GM12878 (cell line): Measurements from ENCODE around the gene MEGF6. TPM values are rescaled to one million over a fixed set of nuclear protein-coding genes. Genes with fewer than 3 reads are reported as not detected.

Source experiments
- ATAC-seq: fragments of 200-7000 bp; cut with Tn5 transposase; 3 replicates; pipeline ENCODE4 v1.9.1; 2020; ENCODE audit warnings: mild to moderate bottlenecking, moderate library complexity
- BruUV-seq: library from RNA; stranded (reverse); fragments of 400-500 nt; replicated peaks from 2 replicates; lab custom pipeline; 2021; lab: Mats Ljungman, UMichigan
- CTCF ChIA-PET: fragments of 300-600 bp; sonication (Branson Sonifier 250); formaldehyde crosslinking; extraction: SDS; loops from one replicate; lab custom pipeline; 2021; ENCODE audit warnings: inconsistent platforms; lab: Yijun Ruan, JAX
- POLR2A ChIA-PET: fragments of 350-600 bp; formaldehyde crosslinking; extraction: SDS; loops from one replicate; lab custom pipeline; 2021; ENCODE audit warnings: inconsistent platforms; lab: Charles Lee
- RAD21 ChIA-PET: fragments of 300-600 bp; sonication (Branson Sonifier 250); formaldehyde crosslinking; loops from one replicate; lab custom pipeline; 2023; ENCODE audit warnings: antibody characterized with exemption; ENCODE audit not compliant: unreplicated experiment; lab: Charles Lee
- SMC1A ChIA-PET: fragments of 300-600 bp; sonication (Branson Sonifier 250); formaldehyde crosslinking; loops from one replicate; lab custom pipeline; 2023; ENCODE audit not compliant: unreplicated experiment, uncharacterized antibody; lab: Charles Lee
- DNase-seq: peaks from one replicate; pipeline ENCODE4 v3.0.0-alpha.2; 2011; ENCODE audit warnings: low read depth, low spot score
- FAIRE-seq: peaks from 3 replicates; lab custom pipeline; 2011; peaks lifted over from hg19 to GRCh38; lab: Jason Lieb, UNC
- H2AFZ ChIP-seq: 2 replicates; pipeline ENCODE4 v1.6.0; 2011; ENCODE audit warnings: low read depth, low read length, control low read depth; ENCODE audit not compliant: control insufficient read depth
- H3K27ac ChIP-seq: 2 replicates; pipeline ENCODE4 v1.5.1; 2011; ENCODE audit warnings: control low read depth; ENCODE audit not compliant: control insufficient read depth, insufficient read depth
- H3K27me3 ChIP-seq, 2 experiments: replicated peaks in 1 of 2; 2 replicates each; pipeline versions ENCODE4 v1.6.0 to v1.6.1; 2011; ENCODE audit warnings: low read length in 1 of 2; ENCODE audit not compliant: control insufficient read depth in 2 of 2, insufficient read depth in 2 of 2
- H3K36me3 ChIP-seq, 2 experiments: 2 replicates each; pipeline ENCODE4 v1.5.1; 2011; ENCODE audit warnings: low read length in 1 of 2; ENCODE audit not compliant: control insufficient read depth in 2 of 2, insufficient read depth in 2 of 2
- H3K4me1 ChIP-seq: 2 replicates; pipeline ENCODE4 v1.6.1; 2011; ENCODE audit warnings: mild to moderate bottlenecking, low read length, moderate library complexity, mixed read lengths; ENCODE audit not compliant: control insufficient read depth, insufficient read depth
- H3K4me2 ChIP-seq: 2 replicates; pipeline ENCODE4 v1.6.0; 2011; ENCODE audit warnings: control low read depth; ENCODE audit not compliant: control insufficient read depth, insufficient read depth
- H3K4me3 ChIP-seq: fragments of 200-600 bp; sonication (generic); 2 replicates; pipeline ENCODE4 v1.5.1; 2016
- H3K79me2 ChIP-seq: 2 replicates; pipeline ENCODE4 v1.6.0; 2011; ENCODE audit warnings: low read length; ENCODE audit not compliant: control insufficient read depth, insufficient read depth
- H3K9ac ChIP-seq: 2 replicates; pipeline ENCODE4 v1.8.0; 2011; ENCODE audit warnings: low read length, control low read depth, mixed read lengths; ENCODE audit not compliant: control insufficient read depth, insufficient read depth
- H3K9me3 ChIP-seq: replicated peaks from 3 replicates; pipeline ENCODE4 v1.5.1; 2011; ENCODE audit warnings: mild to moderate bottlenecking, low read length; ENCODE audit not compliant: control insufficient read depth, insufficient read depth
- H4K20me1 ChIP-seq: 2 replicates; pipeline ENCODE4 v1.6.0; 2011; ENCODE audit not compliant: control insufficient read depth, insufficient read depth
- CBX5 ChIP-seq: sonication (generic); IDR thresholded peaks from 2 replicates; pipeline ENCODE4 v1.6.1; 2016; ENCODE audit warnings: low read depth, moderate library complexity, mild to moderate bottlenecking, inconsistent platforms
- CEBPB ChIP-seq, 2 experiments: fragments of 150-350 bp in 1 of 2; IDR thresholded peaks; 2 replicates each; pipeline ENCODE4 v1.6.1; 2012 to 2014; ENCODE audit warnings: low read depth in 2 of 2, low read length in 2 of 2, borderline replicate concordance in 1 of 2, inconsistent platforms in 1 of 2
- HDGF ChIP-seq: fragments of 450-650 bp; IDR thresholded peaks from 2 replicates; pipeline ENCODE4 v1.6.1; 2016; ENCODE audit warnings: antibody characterized with exemption
- NFXL1 ChIP-seq: fragments of 450-650 bp; IDR thresholded peaks from 2 replicates; pipeline ENCODE4 v1.6.1; 2017; ENCODE audit warnings: antibody characterized with exemption, mild to moderate bottlenecking, borderline replicate concordance
- NR2F1 ChIP-seq: fragments of 450-650 bp; conservative IDR thresholded peaks from 2 replicates; pipeline ENCODE4 v1.6.1; 2017; ENCODE audit warnings: mild to moderate bottlenecking
- RELA ChIP-seq: fragments of 450-650 bp; IDR thresholded peaks from 2 replicates; pipeline ENCODE4 v1.8.0; 2014; ENCODE audit warnings: borderline replicate concordance; ENCODE audit not compliant: partially characterized antibody
- SPI1 ChIP-seq: IDR thresholded peaks from 2 replicates; pipeline ENCODE4 v1.6.1; 2011; ENCODE audit warnings: low read depth, mild to moderate bottlenecking, low read length, moderate library complexity, borderline replicate concordance; ENCODE audit not compliant: insufficient read depth
- SUPT20H ChIP-seq: IDR thresholded peaks from 2 replicates; pipeline ENCODE4 v1.6.1; 2011; ENCODE audit warnings: low read depth, mild to moderate bottlenecking, low read length, moderate library complexity, borderline replicate concordance; ENCODE audit not compliant: control insufficient read depth
- TBL1XR1 ChIP-seq: IDR thresholded peaks from 2 replicates; pipeline ENCODE4 v1.6.1; 2012; ENCODE audit warnings: low read depth, low read length, improper control_type of control experiment
- ZBTB11 ChIP-seq: fragments of 450-650 bp; formaldehyde crosslinking; IDR thresholded peaks from 2 replicates; pipeline ENCODE4 v1.5.0; 2022; ENCODE audit warnings: mild to moderate bottlenecking, missing genetic modification characterization
- ZSCAN29 ChIP-seq: fragments of 450-650 bp; IDR thresholded peaks from 2 replicates; pipeline ENCODE4 v1.6.1; 2017; ENCODE audit warnings: mild to moderate bottlenecking, moderate library complexity
- WGBS: methylation state at CpG from one replicate; pipeline ENCODE4 v1.1.6; 2016; ENCODE audit warnings: low lambda C conversion rate; ENCODE audit not compliant: insufficient replicate concordance, insufficient coverage; ENCODE audit errors: missing lambda C conversion rate; 5-methylcytosine and 5-hydroxymethylcytosine counted together
- in situ Hi-C: fragments of 300-500 bp; cut with MboI; formaldehyde crosslinking; loops from 9 replicates; pipeline ENCODE4 v1.14.3; 2018; ENCODE audit warnings: mixed read lengths
- intact Hi-C: fragments of 100-400 bp; cut with micrococcal nuclease; formaldehyde crosslinking; loops from one replicate; pipeline ENCODE4 v1.14.2; 2022; ENCODE audit not compliant: unreplicated experiment
- polyA plus RNA-seq, 11 experiments: library from polyadenylated mRNA; depleted of rRNA in 4 of 11; unstranded in 6 of 11; stranded (reverse) in 5 of 11; fragments of >200 nt; fragmentation: Nextera tagmentation in 4 of 11; fragmentation: Illumina TruSeq in 1 of 11; extraction: Ambion mirVana in 4 of 11; extraction: Trizol in 1 of 11; gene quantifications; 1 replicate in 1 of 11; 2 replicates in 10 of 11; pipeline versions ENCODE4 v1.2.1 to v1.2.3, GENCODE V29; 2011 to 2016; ENCODE audit warnings: inconsistent platforms in 2 of 11, missing spikeins in 2 of 11, low read depth in 1 of 11
- total RNA-seq, 4 experiments: library from RNA; depleted of rRNA in 3 of 4; stranded (reverse); fragments of >200 nt in 3 of 4; fragmentation: Illumina TruSeq in 1 of 4; extraction: Trizol in 1 of 4; gene quantifications; 2 replicates each; pipeline versions ENCODE4 v1.2.1 to v1.2.3, GENCODE V29; 2013 to 2021
- TF ChIP-seq, protein P1 (sequence below): IDR thresholded peaks from 2 replicates; pipeline ENCODE4 v1.6.1; 2011; ENCODE audit warnings: mild to moderate bottlenecking, low read depth, low read length, moderate library complexity; ENCODE audit not compliant: insufficient replicate concordance
- TF ChIP-seq, protein P2 (sequence below): fragments of 450-650 bp; IDR thresholded peaks from 2 replicates; pipeline ENCODE4 v1.6.1; 2017; ENCODE audit warnings: low read depth, mild to moderate bottlenecking, moderate library complexity

Gene MEGF6
- total and polyA plus RNA-seq, 10 of the 15 experiments (the other 5 are each of a cell fraction or from before 2014, with no cell fraction given): 0.03 to 0.41 TPM; not detected in 8

GRCh38 chr1:3645666-3646355 is 34.5 kb upstream of the MEGF6 start:
- DNase-seq (no peak), ATAC-seq (no peak), FAIRE-seq (no peak)
- POLR2A ChIA-PET: interaction anchor here (0.6 kb wide), 1 partner anchor 104 kb away, joined by 4 read pairs; no protein-coding TSS in a partner anchor
- Histone ChIP-seq H3K27ac (no peak overlapping the region), H3K27me3 (no peaks in the 10 kb centered on the region), H3K79me2 (peaks cover 17% of the 10 kb centered on the region), H3K4me3 (no peak overlapping the region), H2AFZ (no peak overlapping the region), H3K4me1 (peaks cover 8% of the 10 kb centered on the region), H3K9ac (no peak overlapping the region), H3K36me3 (peaks cover 1 to 20% of the 10 kb centered on the region in 2 experiments), H3K4me2 (no peak overlapping the region), H3K9me3 (no peaks in the 10 kb centered on the region), H4K20me1 (no peaks in the 10 kb centered on the region)
- intact Hi-C loops (no loop called here), in situ Hi-C loops (no loop called here)
- SMC1A ChIA-PET: no interaction called here
- no TSS peak for BruUV-seq
- RAD21 ChIA-PET: no interaction called here
- CTCF ChIA-PET: interaction anchor here (3.6 kb wide), 1 partner anchor 78 kb away, joined by 14 read pairs; no protein-coding TSS in a partner anchor
- TF ChIP-seq RELA (no peak), HDGF (no peak), CBX5 (no peak), ZSCAN29 (no peak), TBL1XR1 (no peak), ZBTB11 (no peak), SPI1 (no peak), NR2F1 (no peak), NFXL1 (no peak), SUPT20H (no peak), CEBPB (IDR thresholded peaks at IDR 0.05; ENCODE audit: borderline replicate concordance in 1 of 2, low read depth in 2 of 2, low read length in 2 of 2) (no peak)
- TF ChIP-seq, protein P1, sequence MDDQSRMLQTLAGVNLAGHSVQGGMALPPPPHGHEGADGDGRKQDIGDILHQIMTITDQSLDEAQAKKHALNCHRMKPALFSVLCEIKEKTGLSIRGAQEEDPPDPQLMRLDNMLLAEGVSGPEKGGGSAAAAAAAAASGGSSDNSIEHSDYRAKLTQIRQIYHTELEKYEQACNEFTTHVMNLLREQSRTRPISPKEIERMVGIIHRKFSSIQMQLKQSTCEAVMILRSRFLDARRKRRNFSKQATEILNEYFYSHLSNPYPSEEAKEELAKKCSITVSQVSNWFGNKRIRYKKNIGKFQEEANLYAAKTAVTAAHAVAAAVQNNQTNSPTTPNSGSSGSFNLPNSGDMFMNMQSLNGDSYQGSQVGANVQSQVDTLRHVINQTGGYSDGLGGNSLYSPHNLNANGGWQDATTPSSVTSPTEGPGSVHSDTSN: no peak
- TF ChIP-seq, protein P2, sequence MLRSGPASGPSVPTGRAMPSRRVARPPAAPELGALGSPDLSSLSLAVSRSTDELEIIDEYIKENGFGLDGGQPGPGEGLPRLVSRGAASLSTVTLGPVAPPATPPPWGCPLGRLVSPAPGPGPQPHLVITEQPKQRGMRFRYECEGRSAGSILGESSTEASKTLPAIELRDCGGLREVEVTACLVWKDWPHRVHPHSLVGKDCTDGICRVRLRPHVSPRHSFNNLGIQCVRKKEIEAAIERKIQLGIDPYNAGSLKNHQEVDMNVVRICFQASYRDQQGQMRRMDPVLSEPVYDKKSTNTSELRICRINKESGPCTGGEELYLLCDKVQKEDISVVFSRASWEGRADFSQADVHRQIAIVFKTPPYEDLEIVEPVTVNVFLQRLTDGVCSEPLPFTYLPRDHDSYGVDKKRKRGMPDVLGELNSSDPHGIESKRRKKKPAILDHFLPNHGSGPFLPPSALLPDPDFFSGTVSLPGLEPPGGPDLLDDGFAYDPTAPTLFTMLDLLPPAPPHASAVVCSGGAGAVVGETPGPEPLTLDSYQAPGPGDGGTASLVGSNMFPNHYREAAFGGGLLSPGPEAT: no peak
- 97% methylated on average over 27 of the region's 27 CpGs for WGBS
